Measurements from ENCODE around the gene JHY.
"Not testable (repeated sequence)": the region's sequence is repeated elsewhere in the genome, so short reads cannot be mapped to it uniquely, and the experiment has no call there.

JHY gene

DNA sequence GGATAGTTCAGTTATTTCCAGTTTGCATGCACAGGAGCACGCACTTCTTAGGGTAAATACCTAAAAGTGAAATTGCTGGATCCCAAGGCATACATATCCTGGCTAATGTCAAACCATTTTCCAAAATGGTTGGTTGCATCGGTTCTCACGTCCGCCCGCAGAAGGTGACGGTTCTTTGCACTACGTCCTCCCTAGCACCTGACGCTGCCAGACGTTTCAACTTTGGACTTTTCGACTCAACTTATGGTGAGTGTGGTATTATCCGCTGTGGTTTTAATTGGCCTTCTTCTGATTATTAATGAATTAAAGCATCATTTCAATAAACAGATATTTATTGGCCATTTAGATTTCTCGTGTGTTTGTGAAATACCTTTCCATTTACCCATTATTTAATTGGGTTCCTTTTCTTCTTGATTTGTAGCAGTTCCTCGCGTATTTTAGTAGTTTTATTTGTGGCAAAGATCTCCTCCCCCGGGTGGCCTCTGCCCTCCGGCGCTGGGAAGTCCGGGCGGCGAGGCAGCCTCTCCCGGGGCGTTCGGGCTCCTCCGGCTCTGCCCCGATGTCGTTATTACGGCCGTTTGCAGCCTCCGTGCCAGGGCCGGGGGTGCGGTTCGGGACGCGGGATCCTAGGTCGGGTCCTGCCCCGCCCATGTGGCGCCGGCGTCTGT is at the start of gene JHY:
Gene JHY (plus strand): TSS at position 571 of the 668 bp plus-strand sequence. CDS start 3,091 bp downstream, outside the sequence.
- DNase-seq = peak; percentile 63

DNA sequence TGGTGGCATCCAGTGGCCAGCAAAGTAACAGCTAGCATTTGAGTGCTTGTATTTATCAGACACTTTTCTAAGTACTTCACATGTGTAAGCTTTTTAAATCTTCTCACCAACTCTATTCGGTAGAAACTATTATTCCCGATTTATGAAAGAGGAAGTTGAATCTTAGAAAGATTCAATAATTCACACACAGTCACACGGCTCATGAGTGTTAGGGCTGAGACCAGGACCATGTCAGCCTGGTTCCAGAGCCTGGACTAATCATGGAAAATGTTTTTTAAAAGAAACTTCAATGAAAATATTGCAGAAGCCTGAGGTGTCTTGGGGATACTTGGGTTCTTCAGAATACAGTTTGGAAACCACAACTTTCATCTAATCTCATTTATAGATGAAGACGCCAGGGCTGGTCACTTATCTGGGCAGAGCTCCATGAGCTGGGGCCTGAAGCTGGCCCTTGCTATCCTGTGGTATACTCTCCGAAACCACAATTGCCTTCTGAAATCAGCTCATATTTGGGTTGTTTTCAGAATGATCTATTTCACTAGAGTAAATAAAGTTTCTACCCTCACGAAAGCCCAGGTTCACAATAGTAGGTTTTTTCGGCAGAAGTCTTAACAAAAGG is 48.6 kb upstream of the JHY start:
- DNase-seq = no peak

DNA sequence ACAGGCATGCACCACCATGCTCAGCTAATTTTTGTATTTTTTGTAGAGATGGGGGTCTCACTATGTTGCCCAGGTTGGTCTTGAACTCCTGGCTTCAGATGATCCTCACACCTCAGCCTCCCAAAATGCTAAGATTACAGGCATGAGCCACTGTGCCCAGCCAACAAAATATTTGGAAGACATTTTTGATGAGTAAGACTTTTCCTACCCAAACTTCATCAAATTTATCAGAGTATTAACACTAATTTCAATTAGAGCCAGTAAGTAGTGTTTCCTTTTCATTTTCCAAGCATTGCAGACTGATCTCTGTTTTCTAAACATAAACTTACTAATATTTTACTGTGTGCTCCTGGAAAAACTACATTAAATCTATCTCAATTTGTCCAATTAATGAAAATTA is 45.6 kb upstream of the JHY start:
- no peak for DNase-seq

DNA sequence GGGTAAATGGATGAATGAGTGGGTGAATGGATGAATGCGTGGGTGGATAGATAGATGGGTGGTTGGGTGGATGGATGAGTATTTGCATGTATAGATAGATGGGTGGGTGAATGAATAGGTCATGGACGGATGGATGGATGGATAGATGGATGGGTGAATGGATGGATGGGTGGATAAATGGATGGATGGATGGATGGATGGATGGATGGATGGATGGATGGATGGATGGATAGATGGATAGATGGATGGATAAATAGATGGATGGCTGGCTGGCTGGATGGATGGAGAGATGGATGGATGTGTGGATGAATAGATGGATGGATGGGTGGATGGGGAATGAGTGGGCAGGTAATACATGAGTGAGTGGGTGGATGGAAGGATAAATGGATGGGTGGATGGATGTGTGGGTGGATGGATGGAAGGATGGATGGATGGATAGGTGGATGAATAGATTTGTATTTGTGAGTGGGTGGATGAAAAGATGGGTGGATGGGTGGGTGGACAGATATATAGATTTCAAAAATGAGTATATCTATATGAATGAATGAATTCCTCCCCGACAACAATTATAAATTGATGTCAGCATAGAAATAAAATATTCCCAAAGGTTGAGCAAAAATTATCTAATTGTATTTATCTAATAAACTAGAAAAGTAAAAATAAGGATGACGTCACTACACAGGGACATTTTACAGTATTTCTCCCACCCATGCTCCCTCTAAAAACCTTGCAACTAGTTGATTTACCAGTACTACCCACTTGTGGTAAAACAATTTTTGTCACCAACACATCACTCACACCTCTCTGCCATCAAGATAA is 44.8 kb upstream of the JHY start:
- DNase-seq = no peak

DNA sequence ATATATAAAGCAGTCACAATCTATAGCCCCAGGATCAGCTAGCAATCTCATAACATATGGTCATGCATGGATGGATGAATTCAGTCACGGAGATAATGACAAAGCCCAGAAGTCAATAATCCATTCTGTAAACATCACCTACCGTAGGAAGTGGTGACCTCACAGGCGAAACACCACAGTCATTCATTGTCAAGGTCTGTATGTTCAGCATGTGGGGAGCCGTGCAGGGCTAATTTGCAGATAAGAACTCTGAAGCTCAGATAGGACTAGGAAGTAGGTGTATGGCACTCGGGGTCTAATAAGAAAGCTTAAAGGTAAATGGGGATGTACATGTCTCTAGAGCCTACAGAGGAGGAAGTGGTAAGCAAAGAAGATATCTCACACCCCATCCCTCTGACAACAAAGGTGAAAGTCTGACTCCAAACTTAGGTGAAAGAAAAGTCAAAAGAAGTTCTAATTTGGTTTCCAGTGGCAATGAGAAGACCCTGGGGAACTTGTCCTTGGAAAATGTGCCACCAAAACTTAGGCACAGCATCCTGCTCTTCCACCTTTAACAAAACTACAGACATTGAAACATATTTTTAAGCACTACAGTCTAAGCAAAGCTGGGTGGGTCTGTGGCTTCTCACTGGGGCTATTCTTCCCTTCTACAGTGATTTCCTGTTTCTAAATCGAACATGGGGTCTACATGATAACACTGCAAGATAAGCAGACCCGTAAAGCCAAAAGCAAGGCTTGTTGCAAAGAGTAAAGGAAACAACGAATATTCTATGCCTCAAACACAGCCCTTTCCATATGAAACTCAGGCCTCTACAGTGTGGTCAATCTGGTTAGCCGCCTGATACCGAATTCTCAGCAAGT is 39.0 kb upstream of the JHY start:
- peak; percentile 48 for DNase-seq

DNA sequence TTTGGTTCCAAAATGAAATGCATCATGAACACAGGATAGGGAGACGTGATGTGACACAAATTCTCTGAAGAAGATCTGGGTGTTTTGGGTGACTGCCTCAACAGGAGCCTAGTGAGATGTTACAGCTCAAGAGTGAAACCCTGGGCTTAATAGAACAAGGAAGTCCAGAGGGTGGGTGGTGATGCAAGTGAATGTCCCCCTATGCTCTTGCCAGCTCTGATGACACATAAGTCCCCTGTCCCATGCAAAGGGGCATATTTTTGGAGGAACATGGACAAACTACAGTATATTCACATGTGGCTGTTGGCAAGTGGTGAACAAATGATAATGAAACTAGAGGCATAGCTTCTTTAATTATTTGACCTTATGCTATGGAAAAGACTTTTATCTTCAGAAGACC is 35.1 kb upstream of the JHY start:
- no peak for DNase-seq

DNA sequence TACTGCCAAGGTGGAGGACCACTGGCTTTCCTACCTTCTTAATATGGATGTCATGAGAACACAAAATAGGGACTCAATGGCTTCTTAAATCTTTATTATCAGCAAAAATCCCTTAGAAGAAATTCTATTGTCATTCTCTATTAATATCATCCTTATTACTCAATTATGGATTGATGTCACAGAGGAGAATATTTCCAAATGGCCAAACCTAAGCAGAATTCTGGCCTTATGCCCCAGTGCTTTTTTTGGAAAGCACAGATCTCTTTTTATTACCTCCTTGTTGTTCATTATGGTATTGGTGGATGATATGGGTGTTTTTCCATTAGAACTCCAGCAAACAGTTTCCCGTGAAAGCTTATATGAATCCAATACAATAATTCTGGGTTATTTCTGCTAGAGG is 34.4 kb upstream of the JHY start:
- DNase-seq = no peak

DNA sequence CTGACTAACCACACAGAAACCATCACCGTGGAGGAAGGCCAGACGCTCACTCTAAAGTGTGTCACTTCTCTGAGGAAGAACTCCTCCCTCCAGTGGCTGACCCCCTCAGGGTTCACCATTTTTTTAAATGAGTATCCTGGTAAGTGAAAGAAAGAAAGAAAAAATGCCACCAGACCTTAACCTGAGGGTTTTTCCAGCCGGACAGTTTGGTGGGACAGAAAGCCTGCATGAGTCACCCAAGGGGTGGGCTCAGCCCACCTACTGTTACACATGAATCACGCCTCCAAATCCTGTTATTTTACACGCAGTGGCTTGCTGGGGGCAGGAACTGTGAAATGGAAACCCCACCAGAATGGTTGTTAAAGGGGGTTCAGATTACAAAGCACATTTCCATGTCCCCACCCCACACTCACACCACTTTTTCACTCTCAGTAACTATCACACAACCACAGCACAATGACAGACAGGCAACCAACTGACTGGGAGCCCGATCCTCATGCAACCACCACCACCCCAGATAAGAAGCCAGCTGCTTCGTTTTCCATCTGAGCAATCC is 32.4 kb upstream of the JHY start:
- peak; percentile 44 for DNase-seq

DNA sequence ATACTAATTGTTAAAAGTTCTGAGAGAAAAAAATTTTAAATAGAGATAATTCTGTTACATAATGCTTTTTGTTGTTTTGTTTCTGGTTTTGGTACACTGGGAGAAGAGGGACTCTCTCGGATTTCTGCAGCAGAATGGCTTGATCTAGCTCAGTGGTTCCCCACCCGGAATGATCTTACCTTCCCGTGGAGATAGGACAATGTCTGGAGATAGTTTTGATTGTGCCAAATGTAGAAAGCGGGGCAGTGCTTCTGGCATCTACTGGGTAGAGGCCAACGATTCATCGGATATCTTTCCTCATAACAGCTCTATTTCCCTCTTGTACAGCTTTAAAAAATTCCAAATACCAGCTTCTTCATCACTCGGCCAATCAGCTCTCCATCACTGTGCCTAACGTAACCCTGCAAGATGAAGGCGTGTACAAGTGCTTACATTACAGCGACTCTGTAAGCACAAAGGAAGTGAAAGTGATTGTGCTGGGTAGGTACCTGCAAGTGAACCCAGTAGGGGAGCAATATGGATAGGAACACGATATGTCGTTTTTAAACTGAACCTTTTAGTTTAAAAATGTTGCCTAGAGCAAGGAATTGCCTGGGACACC is 31.1 kb upstream of the JHY start:
- DNase-seq = no peak

DNA sequence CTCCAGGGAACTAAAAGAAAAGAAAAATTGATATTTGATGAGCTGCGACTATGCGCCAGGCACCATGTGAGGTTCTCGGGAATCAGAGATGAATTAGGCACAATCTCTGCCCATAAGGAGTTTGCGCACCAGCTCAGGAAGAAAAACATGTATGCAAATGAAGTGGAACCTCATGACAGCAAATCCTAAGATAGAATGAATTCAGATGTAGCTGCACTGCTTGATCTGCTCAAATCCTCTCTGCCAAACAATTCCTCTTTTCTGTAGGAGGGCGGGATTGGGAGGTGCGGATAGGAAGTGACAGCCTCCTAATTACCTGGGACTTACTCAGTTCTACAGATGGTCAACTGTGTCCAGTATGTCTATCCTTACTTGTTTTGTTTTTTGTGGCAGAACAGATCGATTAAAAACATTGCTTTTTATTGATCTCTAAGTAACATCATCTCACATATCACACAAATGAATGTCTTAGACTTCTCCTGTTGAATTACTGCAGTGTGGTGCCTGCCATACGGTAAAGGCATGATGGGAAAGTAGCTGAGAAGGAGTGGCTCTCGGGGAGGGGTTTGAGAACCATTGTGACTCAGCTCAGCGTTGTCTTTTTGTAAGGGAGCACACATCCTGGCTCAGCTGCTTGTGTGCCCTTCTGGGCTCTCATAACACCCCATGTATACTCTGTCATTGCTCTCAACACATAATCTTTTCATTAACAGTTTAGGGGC is 30.3 kb upstream of the JHY start:
- DNase-seq = peak; percentile 46

DNA sequence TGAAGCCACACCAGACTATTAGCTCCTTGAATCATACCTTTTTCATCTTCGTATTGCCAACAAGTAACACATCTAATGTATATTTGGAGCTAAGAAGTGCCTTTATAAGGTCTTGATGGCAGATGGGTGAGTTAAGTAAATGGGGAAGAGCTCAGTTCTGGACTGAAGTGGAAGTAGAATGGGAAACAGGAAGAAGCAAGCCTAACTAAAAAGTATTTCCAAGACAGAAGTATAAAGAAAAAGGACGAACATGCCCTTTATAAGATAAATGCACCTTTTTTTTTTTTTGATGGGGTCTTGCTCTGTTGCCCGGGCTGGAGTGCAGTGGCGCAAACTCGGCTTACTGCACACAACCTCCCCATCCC is 29.8 kb upstream of the JHY start:
- no peak for DNase-seq

DNA sequence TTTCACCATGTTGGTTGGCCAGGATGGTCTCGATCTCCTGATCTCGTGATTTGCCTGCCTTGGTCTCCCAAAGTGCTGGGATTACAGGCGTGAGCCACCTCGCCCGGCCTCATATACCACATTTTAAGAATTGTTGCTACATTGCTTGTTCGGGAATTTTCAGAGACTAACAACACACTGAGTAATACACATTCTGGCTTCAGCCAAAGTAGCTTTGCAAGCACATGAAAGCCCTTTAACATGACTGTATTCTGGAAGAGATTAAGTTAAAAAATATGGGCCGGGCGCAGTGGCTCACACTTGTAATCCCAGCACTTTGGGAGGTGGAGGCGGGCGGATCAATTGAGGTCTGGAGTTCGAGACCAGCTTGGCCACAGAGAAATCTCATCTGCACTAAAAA is 29.3 kb upstream of the JHY start:
- DNase-seq = no peak

DNA sequence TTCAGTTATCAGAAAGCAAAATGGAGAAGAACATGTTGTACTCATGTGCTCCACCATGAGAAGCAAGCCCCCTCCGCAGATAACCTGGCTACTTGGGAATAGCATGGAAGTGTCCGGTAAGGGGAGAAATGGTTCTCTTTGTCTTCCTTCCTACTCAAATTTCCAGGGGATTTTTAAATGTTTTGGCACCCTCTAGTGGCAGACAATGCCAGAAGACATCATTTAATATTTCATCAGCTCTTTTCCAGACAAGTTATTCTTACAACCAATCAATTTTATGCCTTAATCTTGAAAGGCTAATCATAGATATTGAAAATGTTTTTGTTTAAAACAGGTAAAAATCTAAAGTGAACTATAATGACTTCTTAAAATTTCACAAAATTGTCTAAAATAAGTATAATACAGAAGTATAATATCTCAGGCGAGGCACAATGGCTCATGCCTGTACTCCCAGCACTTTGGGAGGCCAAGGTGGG is 28.6 kb upstream of the JHY start:
- peak; percentile 37 for DNase-seq

DNA sequence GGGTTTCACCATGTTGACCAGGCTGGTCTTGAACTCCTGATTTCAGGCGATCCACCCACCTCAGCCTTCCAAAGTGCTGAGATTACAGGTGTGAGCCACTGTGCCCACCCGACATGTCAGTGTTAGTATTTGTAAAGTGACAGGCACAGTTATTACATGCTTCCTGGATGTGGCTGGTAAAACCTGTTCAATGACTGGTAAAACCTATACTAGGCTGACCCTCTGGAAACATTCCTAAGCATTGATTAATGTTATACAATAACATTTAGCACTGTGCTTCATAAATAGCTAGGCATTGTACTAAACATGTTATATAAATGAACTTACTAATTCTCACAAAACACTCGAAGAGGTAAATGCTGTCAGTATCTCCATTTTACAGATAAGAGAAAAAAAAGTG is 20.9 kb upstream of the JHY start:
- DNase-seq = no peak

DNA sequence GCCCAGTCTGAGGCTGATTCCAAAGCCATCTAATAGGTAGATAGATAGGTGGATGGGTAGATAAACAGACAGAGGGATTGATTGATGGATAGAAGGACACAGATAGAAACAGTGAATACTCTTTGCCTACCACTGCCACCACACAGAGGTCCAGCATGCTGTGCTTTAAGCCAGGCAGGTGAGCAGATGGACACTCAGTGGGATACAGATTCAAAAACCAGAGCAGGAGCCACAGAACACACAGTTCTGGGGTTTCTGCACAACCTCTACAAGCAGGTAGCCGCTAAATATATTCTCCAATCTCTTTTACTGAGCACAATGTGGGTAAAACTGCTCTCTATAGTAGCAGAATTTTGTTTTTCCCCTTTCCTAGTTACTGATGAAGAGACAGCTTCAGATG is 20.5 kb upstream of the JHY start:
- no peak for DNase-seq

DNA sequence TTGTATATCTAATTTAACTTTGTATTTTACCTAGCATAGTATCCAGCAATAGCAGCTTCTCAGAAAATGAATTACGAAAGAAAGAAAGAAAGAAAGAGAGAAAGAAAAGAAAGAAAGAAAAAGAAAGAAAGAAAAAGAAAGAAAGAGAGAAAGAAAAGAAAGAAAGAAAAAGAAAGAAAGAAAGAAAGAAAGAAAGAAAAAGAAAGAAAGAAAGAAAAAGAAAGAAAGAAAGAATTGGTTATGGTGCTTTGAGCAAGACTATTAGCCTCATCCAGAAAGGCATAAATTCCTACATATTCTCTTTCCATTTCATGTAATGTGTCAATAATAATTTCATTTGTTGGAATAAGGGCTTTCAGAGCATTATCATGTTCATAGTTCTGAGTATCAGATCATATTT is 19.4 kb upstream of the JHY start:
- DNase-seq = not testable (repeated sequence)

DNA sequence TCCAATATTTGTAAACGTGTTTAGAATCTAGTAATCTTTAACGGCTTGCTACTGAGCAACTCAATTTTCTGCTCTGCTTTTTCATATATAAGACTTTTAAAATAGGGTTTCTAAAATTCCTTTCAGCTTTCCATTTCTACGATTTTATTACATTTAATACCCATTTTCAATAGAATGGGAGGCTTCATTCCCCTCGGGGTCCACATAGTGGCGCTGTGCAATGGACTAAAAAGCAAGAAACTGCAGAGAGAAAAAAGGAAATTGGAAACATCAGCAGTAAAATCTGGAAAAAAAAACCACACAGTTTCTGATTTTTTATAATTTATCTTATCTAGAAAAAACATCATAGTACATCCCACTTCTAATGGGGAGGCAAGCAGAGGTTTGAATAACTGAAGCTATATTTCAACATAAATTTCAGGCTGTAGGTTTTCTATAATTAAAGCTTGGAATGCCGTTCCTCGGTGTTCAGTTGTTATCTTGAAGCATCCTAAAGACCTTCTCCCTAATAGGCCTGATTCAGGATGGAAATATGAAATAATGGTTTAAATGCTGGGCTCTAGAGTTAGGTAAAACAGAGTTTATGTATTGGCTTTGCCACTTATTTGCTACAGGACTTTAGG is 18.7 kb upstream of the JHY start:
- peak; percentile 66 for DNase-seq

DNA sequence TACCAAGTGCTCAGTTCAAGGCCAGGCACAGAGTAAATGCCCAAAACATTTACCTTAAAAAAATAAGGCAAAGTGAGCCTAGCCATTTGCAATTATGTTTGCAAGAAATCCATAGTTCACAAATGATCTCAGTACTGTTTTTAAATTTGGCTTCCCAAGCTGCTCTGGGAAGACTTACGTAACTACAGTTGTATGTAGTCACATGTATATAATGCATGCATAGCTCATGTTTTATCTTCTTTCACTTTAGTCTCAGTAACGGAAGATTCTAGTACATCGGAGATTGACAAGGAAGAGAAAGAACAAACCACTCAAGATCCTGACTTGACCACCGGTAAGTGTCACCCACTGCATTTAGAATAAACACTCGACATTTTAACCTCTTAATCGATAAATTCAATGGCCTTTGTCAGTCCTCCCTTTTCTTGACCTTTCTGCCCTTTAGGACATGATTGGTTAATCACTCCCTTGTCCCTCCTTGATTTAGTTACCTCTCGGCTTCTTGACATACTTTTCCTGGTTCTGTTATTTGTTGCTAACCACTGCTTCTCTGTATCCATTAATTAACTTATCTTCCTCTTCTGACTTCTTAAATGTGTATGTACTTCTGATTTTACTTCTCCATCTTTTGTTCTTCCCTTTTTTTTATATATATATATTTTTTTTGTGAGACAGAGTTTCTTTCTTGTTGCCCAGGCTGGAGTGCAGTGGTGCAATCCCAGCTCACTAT is 18.0 kb upstream of the JHY start:
- DNase-seq = no peak

DNA sequence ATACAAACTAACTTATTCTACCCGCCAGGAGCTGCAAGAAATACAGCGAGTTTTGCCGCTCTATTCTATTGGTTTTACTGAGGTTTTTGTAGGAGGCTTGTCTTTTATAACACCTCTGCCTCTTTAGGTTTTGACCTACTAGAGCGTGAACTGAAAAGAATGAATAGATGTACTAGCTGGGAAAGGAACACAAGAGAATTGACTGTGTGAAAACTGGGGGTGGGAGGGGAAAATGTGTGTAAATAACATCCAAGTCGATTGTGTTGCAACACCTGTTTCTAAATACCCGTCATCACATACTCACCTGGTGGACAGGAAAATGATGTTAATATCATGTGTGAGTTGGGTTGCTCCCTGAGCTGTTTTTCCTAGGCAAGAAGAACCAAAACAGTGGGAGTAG is 12.9 kb upstream of the JHY start:
- DNase-seq = no peak

DNA sequence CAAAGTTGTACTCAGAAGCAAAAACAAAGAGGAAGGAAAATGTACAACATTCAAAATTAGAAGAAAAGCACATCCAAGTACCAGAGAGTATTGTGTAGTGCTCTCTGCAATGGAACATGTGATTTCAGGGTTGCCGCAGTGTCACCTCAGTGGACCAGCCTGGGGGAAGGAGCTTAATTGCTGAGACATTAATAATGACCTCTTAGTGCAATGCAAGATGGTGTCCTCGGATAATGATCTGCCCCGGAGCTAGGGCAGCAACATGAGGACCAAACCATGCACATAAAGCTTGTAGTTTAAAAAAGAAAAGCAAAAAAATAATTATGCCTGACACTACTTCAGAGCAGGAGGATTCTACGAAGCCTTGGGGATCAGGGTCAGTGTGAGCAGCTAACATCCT is 11.3 kb upstream of the JHY start:
- DNase-seq = no peak

Data from activated CD4-positive, alpha-beta T cell treated with anti-CD3 and anti-CD28 coated beads for 48 hours (primary cell).